Kidney (tissue), 14 donors: ENCODE results near the gene NEURL4. TPM values are rescaled to one million over a fixed set of nuclear protein-coding genes. Genes with fewer than 3 reads are reported as not detected.

Source experiments
- DNase-seq, 5 donors: peaks; one replicate each; pipeline ENCODE4 v3.0.0-alpha.2; 2013 to 2020
- FAIRE-seq: peaks from 2 replicates; lab custom pipeline; 2012; peaks lifted over from hg19 to GRCh38; lab: Jason Lieb, UNC
- H3K27ac ChIP-seq, 2 donors: one replicate each; pipeline ENCODE4 v1.7.0; 2013; ENCODE audit warnings: low read depth in 2 of 2, low read length in 2 of 2, inconsistent platforms in 1 of 2
- H3K27me3 ChIP-seq: one replicate; pipeline ENCODE4 v1.7.1; 2013; ENCODE audit warnings: low read length, inconsistent platforms; ENCODE audit not compliant: control insufficient read depth, insufficient read depth
- H3K36me3 ChIP-seq, 3 donors: one replicate each; pipeline versions ENCODE4 v1.7.0 to v1.7.1; 2013; ENCODE audit warnings: low read length in 3 of 3, control low read depth in 1 of 3, inconsistent platforms in 1 of 3; ENCODE audit not compliant: insufficient read depth in 3 of 3, control insufficient read depth in 2 of 3
- H3K4me1 ChIP-seq, 3 donors: one replicate each; pipeline versions ENCODE4 v1.7.0 to v1.7.1; 2013; ENCODE audit warnings: low read length in 3 of 3, inconsistent platforms in 1 of 3, low read depth in 1 of 3; ENCODE audit not compliant: control insufficient read depth in 2 of 3, insufficient read depth in 2 of 3
- H3K4me3 ChIP-seq, 3 donors: one replicate each; pipeline versions ENCODE4 v1.7.0 to v1.8.1; 2013; ENCODE audit warnings: low read length in 3 of 3, control low read depth in 1 of 3, inconsistent platforms in 1 of 3
- H3K9ac ChIP-seq, 3 donors: one replicate each; pipeline versions ENCODE4 v1.7.0 to v1.7.1; 2013; ENCODE audit warnings: low read length in 3 of 3, control low read depth in 1 of 3, inconsistent platforms in 1 of 3
- H3K9me3 ChIP-seq, 3 donors: one replicate each; pipeline versions ENCODE4 v1.7.0 to v1.7.1; 2013; ENCODE audit warnings: low read length in 3 of 3, control low read depth in 1 of 3, inconsistent platforms in 1 of 3; ENCODE audit not compliant: control insufficient read depth in 2 of 3, insufficient read depth in 1 of 3
- intact Hi-C: fragments of 100-400 bp; cut with DNase I; formaldehyde crosslinking; loops from one replicate; pipeline ENCODE4 v1.11.1; 2022
- polyA plus RNA-seq: library from polyadenylated mRNA; stranded (reverse); fragments of 350-450 nt; fragmentation: Illumina TruSeq; extraction: RNeasy Lipid Tissue Mini Kit (QIAGEN cat#74804); gene quantifications from one replicate; pipeline ENCODE4 v1.2.3, GENCODE V29; 2014; ENCODE audit warnings: low read depth, low replicate concordance; ENCODE audit not compliant: insufficient read depth
- total RNA-seq: library from RNA; stranded (reverse); fragmentation: NEBNext Ultra II Directional; extraction: Animal tissue kit (Norgen Biotek cat#: 25700); gene quantifications from one replicate; pipeline ENCODE4 v1.2.1, GENCODE V29; 2021
- TF ChIP-seq, protein P1 (sequence below): IDR thresholded peaks from 3 replicates; pipeline ENCODE4 v1.5.1; 2012; ENCODE audit warnings: mild to moderate bottlenecking, moderate library complexity, borderline replicate concordance; ENCODE audit not compliant: insufficient read depth; ENCODE audit errors: extremely low read depth
- donor health status: control.
- donor health status: control.
- donor health status: control.
- donor health status: control.
- donor health status: control.
- donor health status: DM: yes; HTN: yes; CAD: no.
- donor health status: Normal renal cell carcinoma (clear cell type).

NEURL4 gene
- total and polyA plus RNA-seq, 2 donors from 2014 or later, result 21.2 to 44.7 TPM

DNA sequence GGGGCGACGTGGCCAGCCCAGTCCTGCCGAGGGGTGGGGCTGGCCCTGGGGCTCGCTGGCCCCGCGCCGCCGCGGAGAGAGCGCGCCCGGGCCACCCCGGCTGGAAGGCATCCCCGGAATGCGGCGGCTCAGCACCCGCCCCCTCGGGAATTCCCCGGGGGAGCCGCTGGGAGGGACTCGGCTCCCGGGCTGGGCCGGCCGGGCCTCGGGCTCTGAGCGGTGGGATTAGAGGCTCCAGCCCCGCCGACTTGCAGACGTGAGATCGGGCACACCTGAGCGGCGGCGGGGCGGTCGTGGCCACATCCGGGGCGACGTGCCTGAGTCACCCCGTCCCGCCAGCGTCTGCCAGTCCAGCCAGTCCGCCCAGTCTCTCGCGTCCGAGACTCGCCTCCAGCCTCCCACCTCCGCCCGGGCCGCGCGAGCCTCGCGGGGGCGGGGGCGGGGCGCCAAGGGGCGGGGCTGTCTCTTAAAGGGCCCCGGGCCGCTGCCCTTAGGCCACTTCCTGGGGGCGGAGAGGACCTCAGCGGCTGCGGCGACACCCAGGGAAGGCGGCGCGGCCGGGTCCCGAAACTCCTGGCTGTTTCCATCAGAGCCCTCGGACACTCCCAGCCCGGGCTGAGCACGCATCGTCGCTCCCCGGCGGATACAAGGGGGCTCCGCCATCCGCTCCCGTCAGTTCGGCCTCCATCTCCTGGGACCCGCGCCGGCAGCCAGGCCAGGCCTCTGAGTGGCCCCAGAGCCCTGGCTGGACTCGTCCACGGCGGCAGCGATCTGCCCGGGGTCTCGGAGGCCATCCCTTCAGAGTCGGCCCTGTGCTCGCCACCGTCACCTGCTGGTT is 22.7 kb upstream of the NEURL4 start, which contains the start of gene KCTD11:
KCTD11 (plus strand) TSS at position 498 of the 838 bp plus-strand sequence.
- FAIRE-seq (no peak), DNase-seq (peak; percentile 88 to 98 (median 93))
- peaks cover 3 to 25% (median 13%) of the 10 kb centered on the region in 3 donors for H3K4me1 ChIP-seq
- TF ChIP-seq, protein P1, sequence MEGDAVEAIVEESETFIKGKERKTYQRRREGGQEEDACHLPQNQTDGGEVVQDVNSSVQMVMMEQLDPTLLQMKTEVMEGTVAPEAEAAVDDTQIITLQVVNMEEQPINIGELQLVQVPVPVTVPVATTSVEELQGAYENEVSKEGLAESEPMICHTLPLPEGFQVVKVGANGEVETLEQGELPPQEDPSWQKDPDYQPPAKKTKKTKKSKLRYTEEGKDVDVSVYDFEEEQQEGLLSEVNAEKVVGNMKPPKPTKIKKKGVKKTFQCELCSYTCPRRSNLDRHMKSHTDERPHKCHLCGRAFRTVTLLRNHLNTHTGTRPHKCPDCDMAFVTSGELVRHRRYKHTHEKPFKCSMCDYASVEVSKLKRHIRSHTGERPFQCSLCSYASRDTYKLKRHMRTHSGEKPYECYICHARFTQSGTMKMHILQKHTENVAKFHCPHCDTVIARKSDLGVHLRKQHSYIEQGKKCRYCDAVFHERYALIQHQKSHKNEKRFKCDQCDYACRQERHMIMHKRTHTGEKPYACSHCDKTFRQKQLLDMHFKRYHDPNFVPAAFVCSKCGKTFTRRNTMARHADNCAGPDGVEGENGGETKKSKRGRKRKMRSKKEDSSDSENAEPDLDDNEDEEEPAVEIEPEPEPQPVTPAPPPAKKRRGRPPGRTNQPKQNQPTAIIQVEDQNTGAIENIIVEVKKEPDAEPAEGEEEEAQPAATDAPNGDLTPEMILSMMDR, result no peak
- intact Hi-C loops, result no loop called here
- peak within 1 kb of the TSS; percentile 97 to 98 for H3K27ac ChIP-seq
- H3K4me3 ChIP-seq, result peak within 1 kb of the TSS; percentile 63 to 88 (median 81)
- peak within 1 kb of the TSS; percentile 44 to 94 (median 94) for H3K9ac ChIP-seq
- no peaks in the 10 kb centered on the region for H3K36me3 ChIP-seq
- H3K27me3 ChIP-seq, result no peaks in the 10 kb centered on the region
- H3K9me3 ChIP-seq, result no peaks in the 10 kb centered on the region

- Histone ChIP-seq H3K9ac (no peak overlapping the region), H3K27ac (no peak overlapping the region), H3K4me1 (peaks cover 3 to 19% (median 13%) of the 10 kb centered on the region in 3 donors), H3K9me3 (no peaks in the 10 kb centered on the region), H3K27me3 (no peaks in the 10 kb centered on the region), H3K4me3 (no peak overlapping the region), H3K36me3 (no peaks in the 10 kb centered on the region)
- FAIRE-seq (no peak), DNase-seq (peak in 2 of 5 donors; percentile 66 to 67)
- intact Hi-C loops, result no loop called here
- TF ChIP-seq, protein P1, result no peak
Measured at GRCh38 chr17:7348478-7349242, 19.5 kb upstream of the NEURL4 start.

- Histone ChIP-seq H3K27ac (no peak overlapping the region), H3K9ac (no peak overlapping the region), H3K4me3 (no peak overlapping the region), H3K9me3 (no peaks in the 10 kb centered on the region), H3K4me1 (peaks cover 3 to 14% (median 10%) of the 10 kb centered on the region in 3 donors), H3K36me3 (no peaks in the 10 kb centered on the region), H3K27me3 (no peaks in the 10 kb centered on the region)
- FAIRE-seq, result no peak
- DNase-seq, result peak in 1 of 5 donors; percentile 49
- intact Hi-C loops, result no loop called here
- TF ChIP-seq, protein P1, result no peak
Measured at GRCh38 chr17:7347630-7348477, 18.7 kb upstream of the NEURL4 start.
